Prostate gland (tissue), 2 donors: ENCODE data around the gene RYR3. TPM values are rescaled to one million over a fixed set of nuclear protein-coding genes. Genes with fewer than 3 reads are reported as not detected.

ENCODE experiments used
- DNase-seq: peaks from one replicate; pipeline ENCODE4 v3.0.0-alpha.2; 2019; ENCODE audit warnings: low spot score
- H3K27ac ChIP-seq, 2 donors: fragments of 200-600 bp; sonication (generic); 2 replicates each; pipeline ENCODE4 v1.5.1; 2017 to 2019
- H3K27me3 ChIP-seq: fragments of 200-600 bp; sonication (generic); replicated peaks from 2 replicates; pipeline ENCODE4 v1.5.1; 2019; ENCODE audit not compliant: insufficient read depth
- H3K36me3 ChIP-seq, 2 donors: fragments of 200-600 bp; sonication (generic); 1 replicate in 1 of 2; 2 replicates in 1 of 2; pipeline versions ENCODE4 v1.5.1 to v1.8.1; 2017 to 2019
- H3K4me1 ChIP-seq: fragments of 200-600 bp; sonication (generic); replicated peaks from 2 replicates; pipeline ENCODE4 v1.5.1; 2019
- H3K4me3 ChIP-seq, 2 donors: fragments of 200-600 bp; sonication (generic); 2 replicates each; pipeline ENCODE4 v1.5.1; 2017 to 2019
- H3K9me3 ChIP-seq: fragments of 200-600 bp; sonication (generic); 2 replicates; pipeline ENCODE4 v1.5.1; 2017
- CTCF ChIP-seq, 4 experiments: fragments of 200-600 bp in 2 of 4; fragments of 450-650 bp in 2 of 4; sonication (generic) in 2 of 4; IDR thresholded peaks; 1 replicate in 3 of 4; 2 replicates in 1 of 4; pipeline ENCODE4 v1.5.1; 2016 to 2019; ENCODE audit warnings: antibody characterized with exemption in 4 of 4, mild to moderate bottlenecking in 2 of 4, moderate library complexity in 2 of 4
- POLR2A ChIP-seq: fragments of 450-650 bp; IDR thresholded peaks from one replicate; pipeline ENCODE4 v1.6.1; 2016; ENCODE audit warnings: antibody characterized with exemption, mild to moderate bottlenecking
- POLR2AphosphoS5 ChIP-seq: sonication (generic); formaldehyde crosslinking; IDR thresholded peaks from one replicate; pipeline ENCODE4 v1.6.1; 2017; ENCODE audit warnings: antibody characterized with exemption
- WGBS: methylation state at CpG from one replicate; pipeline ENCODE4 v1.1.5; 2018; 5-methylcytosine and 5-hydroxymethylcytosine counted together
- intact Hi-C: fragments of 100-400 bp; cut with DNase I; formaldehyde crosslinking; loops from one replicate; pipeline ENCODE4 v1.14.2; 2022
- total RNA-seq, 2 donors: library from RNA; depleted of rRNA; stranded (reverse); fragments of >200 nt; gene quantifications; one replicate each; pipeline ENCODE4 v1.1.0, GENCODE V29; 2016

RYR3 gene
- total RNA-seq, 2 donors from 2014 or later = 0.41 to 2.3 TPM

DNA sequence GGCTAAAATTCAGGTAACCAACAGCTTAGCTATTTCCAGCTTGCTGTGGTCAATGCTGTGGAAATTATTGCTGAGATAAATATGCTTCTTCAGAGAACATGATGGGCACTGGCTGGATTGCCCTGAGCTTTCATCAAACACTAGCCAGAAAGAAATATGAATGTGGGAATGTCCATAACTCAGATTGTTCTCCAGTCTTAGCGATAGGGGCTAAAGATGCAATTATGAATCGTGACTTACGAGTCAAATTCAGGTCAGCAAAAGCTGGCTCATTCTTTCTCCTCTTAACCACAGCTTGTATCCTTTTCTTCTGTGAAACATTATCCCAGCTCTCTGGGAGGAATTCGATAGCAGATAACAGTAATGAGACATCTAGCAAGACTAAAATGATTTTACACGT, 307.6 kb downstream of the RYR3 start:
- no peak for DNase-seq
- no peak for TF ChIP-seq POLR2A
- no peak for TF ChIP-seq POLR2AphosphoS5
- TF ChIP-seq CTCF (IDR thresholded peaks at IDR 0.05) = no peak
- no peaks in the 10 kb centered on the region for H3K9me3 ChIP-seq
- no peaks in the 10 kb centered on the region for H3K27me3 ChIP-seq
- intact Hi-C loops = no loop called here
- H3K4me1 ChIP-seq = no peaks in the 10 kb centered on the region
- 67% methylated on average over 5 of the region's 5 CpGs for WGBS
- H3K4me3 ChIP-seq = no peak overlapping the region
- no peak overlapping the region for H3K27ac ChIP-seq
- no peaks in the 10 kb centered on the region for H3K36me3 ChIP-seq

- Histone ChIP-seq H3K27me3 (no peaks in the 10 kb centered on the region), H3K36me3 (no peaks in the 10 kb centered on the region)
Measured at GRCh38 chr15:33621141-33621540, 310.4 kb downstream of the RYR3 start.

GRCh38 chr15:33623010-33623409, 312.2 kb downstream of the RYR3 start:
- no peak overlapping the region for H3K27ac ChIP-seq
- TF ChIP-seq POLR2AphosphoS5 (no peak), CTCF (IDR thresholded peaks at IDR 0.05) (no peak), POLR2A (no peak)
- no peaks in the 10 kb centered on the region for H3K9me3 ChIP-seq
- no peaks in the 10 kb centered on the region for H3K36me3 ChIP-seq
- intact Hi-C loops = no loop called here
- no peaks in the 10 kb centered on the region for H3K4me1 ChIP-seq
- no peak for DNase-seq
- H3K4me3 ChIP-seq = no peak overlapping the region
- H3K27me3 ChIP-seq = no peaks in the 10 kb centered on the region
- WGBS = 88% methylated on average over 7 of the region's 7 CpGs

More at GRCh38 chr15:33621141-33621540, 310.4 kb downstream of the RYR3 start:
- Histone ChIP-seq H3K4me1 (no peaks in the 10 kb centered on the region), H3K9me3 (no peaks in the 10 kb centered on the region), H3K27ac (no peak overlapping the region), H3K4me3 (no peak overlapping the region)
- no peak for TF ChIP-seq CTCF (IDR thresholded peaks at IDR 0.05)
- intact Hi-C loops = no loop called here
- no peak for DNase-seq

- Histone ChIP-seq H3K27ac (no peak overlapping the region), H3K36me3 (no peaks in the 10 kb centered on the region), H3K9me3 (no peaks in the 10 kb centered on the region), H3K4me3 (no peak overlapping the region), H3K4me1 (no peaks in the 10 kb centered on the region), H3K27me3 (no peaks in the 10 kb centered on the region)
- intact Hi-C loops = no loop called here
- TF ChIP-seq POLR2AphosphoS5 = no peak
- TF ChIP-seq POLR2A = no peak
- no peak for TF ChIP-seq CTCF (IDR thresholded peaks at IDR 0.05)
- 51% methylated on average over 3 of the region's 3 CpGs for WGBS
- DNase-seq = no peak
Measured at GRCh38 chr15:33624439-33624838, 313.7 kb downstream of the RYR3 start.

DNA sequence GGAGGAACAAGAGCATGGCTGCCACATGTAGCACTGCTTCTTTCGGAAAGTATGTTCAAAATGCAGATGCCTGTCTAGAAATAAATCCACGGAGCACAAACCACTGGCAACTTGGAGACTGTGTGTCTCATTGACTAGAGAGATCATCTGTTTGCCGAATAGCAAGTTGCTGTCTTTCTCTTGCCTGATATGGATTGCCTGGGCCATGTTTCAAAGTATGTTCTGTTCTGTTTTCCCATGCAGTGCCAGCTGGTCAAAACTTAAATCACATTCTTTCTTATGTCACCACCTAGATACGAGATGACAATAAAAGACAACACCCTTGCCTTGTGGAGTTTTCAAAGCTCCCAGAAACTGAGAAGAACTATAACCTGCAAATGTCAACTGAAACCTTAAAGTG, 318.9 kb downstream of the RYR3 start:
- WGBS = 56% methylated on average over 4 of the region's 4 CpGs
- no peak for DNase-seq
- no peak overlapping the region for H3K4me3 ChIP-seq
- no peaks in the 10 kb centered on the region for H3K36me3 ChIP-seq
- no peaks in the 10 kb centered on the region for H3K27me3 ChIP-seq
- TF ChIP-seq POLR2AphosphoS5 (no peak), POLR2A (no peak), CTCF (IDR thresholded peaks at IDR 0.05) (no peak)
- no peaks in the 10 kb centered on the region for H3K4me1 ChIP-seq
- H3K27ac ChIP-seq = no peak overlapping the region
- intact Hi-C loops = no loop called here
- no peaks in the 10 kb centered on the region for H3K9me3 ChIP-seq
